MM.1S (cell line): ENCODE data around the gene ATL1.

ENCODE experiments used
- DNase-seq: peaks from one replicate; pipeline ENCODE4 v3.0.0-alpha.2; 2015
- H2AFZ ChIP-seq: fragments of 300-600 bp; sonication (generic); 2 replicates; pipeline ENCODE4 v1.6.0; 2016; ENCODE audit warnings: antibody characterized with exemption, low read length
- H3F3A ChIP-seq: fragments of 300-600 bp; sonication (generic); 2 replicates; pipeline ENCODE4 v1.6.1; 2016; ENCODE audit warnings: mild to moderate bottlenecking, antibody characterized with exemption, low read length, moderate library complexity, mixed read lengths; ENCODE audit not compliant: insufficient read depth
- H3K27ac ChIP-seq: fragments of 300-600 bp; sonication (generic); 2 replicates; pipeline ENCODE4 v1.5.1; 2016; ENCODE audit warnings: mild to moderate bottlenecking, low read length
- H3K27me3 ChIP-seq: fragments of 300-600 bp; sonication (generic); replicated peaks from 2 replicates; pipeline ENCODE4 v1.6.0; 2016; ENCODE audit warnings: low read length; ENCODE audit not compliant: insufficient read depth
- H3K36me3 ChIP-seq: fragments of 300-600 bp; sonication (generic); replicated peaks from 2 replicates; pipeline ENCODE4 v1.6.1; 2016; ENCODE audit warnings: mild to moderate bottlenecking, low read length, mixed read lengths; ENCODE audit not compliant: insufficient read depth
- H3K4me1 ChIP-seq: fragments of 300-600 bp; sonication (generic); 2 replicates; pipeline ENCODE4 v1.6.1; 2016; ENCODE audit warnings: low read length, mixed read lengths
- H3K4me2 ChIP-seq: fragments of 300-600 bp; sonication (generic); 2 replicates; pipeline ENCODE4 v1.6.0; 2016; ENCODE audit warnings: low read depth, low read length
- H3K4me3 ChIP-seq: fragments of 300-600 bp; sonication (generic); 2 replicates; pipeline ENCODE4 v1.5.1; 2016; ENCODE audit warnings: low read length, mixed read lengths
- H3K79me2 ChIP-seq: fragments of 300-600 bp; sonication (generic); 2 replicates; pipeline ENCODE4 v1.6.1; 2016; ENCODE audit warnings: mixed run types, low read length, mixed read lengths
- H3K9ac ChIP-seq: fragments of 300-600 bp; sonication (generic); 2 replicates; pipeline ENCODE4 v1.6.1; 2016; ENCODE audit warnings: low read length, mixed read lengths
- H3K9me2 ChIP-seq: fragments of 300-600 bp; sonication (generic); replicated peaks from 2 replicates; pipeline ENCODE4 v1.6.1; 2016; ENCODE audit warnings: mild to moderate bottlenecking, low read length, mixed read lengths; ENCODE audit not compliant: insufficient read depth
- H3K9me3 ChIP-seq: fragments of 300-600 bp; sonication (generic); replicated peaks from 2 replicates; pipeline ENCODE4 v1.6.1; 2016; ENCODE audit warnings: mild to moderate bottlenecking, low read length, mixed read lengths; ENCODE audit not compliant: insufficient read depth
- H4K20me1 ChIP-seq: fragments of 300-600 bp; sonication (generic); 2 replicates; pipeline ENCODE4 v1.6.1; 2016; ENCODE audit warnings: mild to moderate bottlenecking, low read length, moderate library complexity, mixed read lengths; ENCODE audit not compliant: insufficient read depth
- CTCF ChIP-seq: fragments of 300-600 bp; sonication (generic); IDR thresholded peaks from 2 replicates; pipeline ENCODE4 v1.5.1; 2016; ENCODE audit warnings: antibody characterized with exemption, low read length, mixed read lengths
- EZH2 ChIP-seq: fragments of 300-600 bp; sonication (generic); optimal IDR thresholded peaks from 2 replicates; pipeline ENCODE3; 2017; ENCODE audit warnings: low read depth, mild to moderate bottlenecking, antibody characterized with exemption, low read length, mixed read lengths
- EZH2phosphoT487 ChIP-seq: fragments of 300-600 bp; sonication (generic); IDR thresholded peaks from 2 replicates; pipeline ENCODE4 v1.6.1; 2018; ENCODE audit warnings: antibody characterized with exemption, low read length

Gene ATL1

DNA sequence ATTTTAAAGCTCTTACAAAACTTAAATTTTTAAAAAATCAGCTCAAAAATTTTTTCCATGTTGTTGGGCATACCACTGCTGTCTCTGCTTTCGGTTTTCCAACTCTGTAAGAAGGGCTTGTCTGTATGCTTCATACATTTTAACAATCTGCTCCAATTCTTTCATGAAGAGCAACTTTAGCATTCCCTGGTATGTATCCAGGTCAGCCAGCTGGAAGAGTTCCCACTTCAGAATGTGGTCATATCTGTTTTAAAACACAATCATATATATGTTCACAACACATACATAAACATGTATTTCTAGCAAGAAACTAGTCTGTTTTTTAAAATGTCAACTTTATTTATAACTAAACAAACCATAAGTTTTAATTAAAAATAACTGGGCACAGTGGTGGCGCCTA, 75.2 kb downstream of the ATL1 start:
- Histone ChIP-seq H3K4me3 (no peak overlapping the region), H4K20me1 (no peaks in the 10 kb centered on the region), H3K27me3 (no peaks in the 10 kb centered on the region), H3K9me2 (no peaks in the 10 kb centered on the region), H3K79me2 (no peaks in the 10 kb centered on the region), H2AFZ (no peak overlapping the region), H3K4me1 (no peaks in the 10 kb centered on the region), H3K9ac (no peak overlapping the region), H3K36me3 (no peaks in the 10 kb centered on the region), H3K27ac (no peak overlapping the region), H3F3A (no peaks in the 10 kb centered on the region), H3K9me3 (no peaks in the 10 kb centered on the region), H3K4me2 (no peak overlapping the region)
- no peak for TF ChIP-seq CTCF
- TF ChIP-seq EZH2 = no peak
- no peak for TF ChIP-seq EZH2phosphoT487
- DNase-seq = no peak

GRCh38 chr14:50647282-50647681, 87.3 kb downstream of the ATL1 start:
- no peaks in the 10 kb centered on the region for H4K20me1 ChIP-seq
- no peak overlapping the region for H2AFZ ChIP-seq
- no peak overlapping the region; the same call in 1 of the 2 replicates for H3K4me3 ChIP-seq
- H3K27ac ChIP-seq = peak overlapping the region; percentile 29; the same call in 1 of the 2 replicates
- no peak for TF ChIP-seq EZH2
- no peak for TF ChIP-seq EZH2phosphoT487
- no peak for TF ChIP-seq CTCF
- H3K9me3 ChIP-seq = no peaks in the 10 kb centered on the region
- H3F3A ChIP-seq = no peaks in the 10 kb centered on the region
- no peaks in the 10 kb centered on the region for H3K27me3 ChIP-seq
- no peaks in the 10 kb centered on the region for H3K9me2 ChIP-seq
- H3K36me3 ChIP-seq = no peaks in the 10 kb centered on the region
- peak overlapping the region; percentile 50 for H3K4me2 ChIP-seq
- no peak overlapping the region for H3K9ac ChIP-seq
- DNase-seq = peak; percentile 42
- no peaks in the 10 kb centered on the region for H3K79me2 ChIP-seq
- H3K4me1 ChIP-seq = no peaks in the 10 kb centered on the region

DNA sequence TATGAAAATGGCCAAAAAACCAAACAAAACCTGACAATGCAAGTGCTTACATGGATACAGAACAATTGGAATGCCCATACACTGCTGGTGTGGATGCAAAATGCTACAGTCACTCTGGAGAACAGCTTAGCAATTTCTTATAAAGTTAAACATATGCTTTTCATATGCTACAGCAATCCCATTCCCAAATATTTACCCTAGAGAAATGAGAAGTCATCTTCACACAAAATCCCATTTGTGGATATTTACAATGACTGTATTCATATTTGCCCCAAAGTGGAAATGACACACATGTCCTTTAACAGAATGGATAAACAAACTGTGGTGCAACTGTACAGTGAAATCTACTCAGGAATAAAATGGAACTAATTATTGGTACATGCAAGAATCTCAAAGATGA, 87.8 kb downstream of the ATL1 start:
- no peaks in the 10 kb centered on the region for H3K79me2 ChIP-seq
- no peaks in the 10 kb centered on the region for H3K27me3 ChIP-seq
- no peaks in the 10 kb centered on the region for H3F3A ChIP-seq
- no peaks in the 10 kb centered on the region for H3K9me2 ChIP-seq
- H3K27ac ChIP-seq = no peak overlapping the region; the same call in 1 of the 2 replicates
- no peak overlapping the region; the same call in 1 of the 2 replicates for H3K4me3 ChIP-seq
- H3K4me2 ChIP-seq = peak overlapping the region; percentile 50
- H2AFZ ChIP-seq = no peak overlapping the region
- no peaks in the 10 kb centered on the region for H3K36me3 ChIP-seq
- H4K20me1 ChIP-seq = no peaks in the 10 kb centered on the region
- no peak for DNase-seq
- H3K9me3 ChIP-seq = no peaks in the 10 kb centered on the region
- H3K9ac ChIP-seq = no peak overlapping the region
- H3K4me1 ChIP-seq = no peaks in the 10 kb centered on the region
- TF ChIP-seq EZH2 = no peak
- no peak for TF ChIP-seq CTCF
- no peak for TF ChIP-seq EZH2phosphoT487
